HepG2 (cell line): Measurements from ENCODE around the gene HDAC4. TPM values are rescaled to one million over a fixed set of nuclear protein-coding genes. Genes with fewer than 3 reads are reported as not detected.

Experiments
- ATAC-seq: fragments of 200-7000 bp; cut with Tn5 transposase; 3 replicates; pipeline ENCODE4 v1.9.1; 2020; ENCODE audit warnings: mild to moderate bottlenecking, moderate library complexity
- BruUV-seq: library from RNA; stranded (reverse); fragments of 400-500 nt; replicated peaks from 2 replicates; lab custom pipeline; 2021; lab: Mats Ljungman, UMichigan
- CTCF ChIA-PET: fragments of 300-600 bp; formaldehyde crosslinking; extraction: SDS; loops from one replicate; lab custom pipeline; 2021; ENCODE audit warnings: low total read pairs, inconsistent platforms, low intra/inter-chr PET ratio; lab: Yijun Ruan, JAX
- POLR2A ChIA-PET: fragments of 350-600 bp; sonication (Branson Sonifier 250); formaldehyde crosslinking; loops from one replicate; lab custom pipeline; 2020; ENCODE audit warnings: antibody characterized with exemption, inconsistent platforms; lab: Yijun Ruan, JAX
- DNase-seq: peaks from one replicate; pipeline ENCODE4 v3.0.0-alpha.2; 2015; ENCODE audit warnings: low spot score
- FAIRE-seq: peaks from 3 replicates; lab custom pipeline; 2011; peaks lifted over from hg19 to GRCh38; lab: Jason Lieb, UNC
- H2AFZ ChIP-seq: one replicate; pipeline ENCODE4 v1.6.1; 2011; ENCODE audit warnings: low read length, inconsistent platforms
- H3K27ac ChIP-seq: fragments of 300-600 bp; 3 replicates; pipeline ENCODE4 v1.8.0; 2011; ENCODE audit warnings: mixed run types, mild to moderate bottlenecking, mixed read lengths, low read length, inconsistent platforms; ENCODE audit not compliant: insufficient read depth; ENCODE audit errors: extremely low read length
- H3K27me3 ChIP-seq, 2 experiments: fragments of 200-600 bp in 1 of 2; 2 replicates in 1 of 2; 3 replicates in 1 of 2; pipeline versions ENCODE4 v1.6.0 to v1.8.0; 2011; ENCODE audit warnings: low read length in 2 of 2, mild to moderate bottlenecking in 2 of 2, moderate library complexity in 2 of 2, inconsistent platforms in 1 of 2; ENCODE audit not compliant: insufficient read depth in 2 of 2, control insufficient read depth in 1 of 2
- H3K36me3 ChIP-seq, 2 experiments: fragments of 200-600 bp in 1 of 2; replicated peaks in 1 of 2; 2 replicates in 1 of 2; 3 replicates in 1 of 2; pipeline versions ENCODE4 v1.5.1 to v1.8.0; 2011; ENCODE audit warnings: low read length in 2 of 2, inconsistent platforms in 1 of 2; ENCODE audit not compliant: insufficient read depth in 2 of 2, control insufficient read depth in 1 of 2
- H3K4me1 ChIP-seq: 2 replicates; pipeline ENCODE4 v1.5.1; 2012; ENCODE audit warnings: low read length, inconsistent platforms; ENCODE audit not compliant: insufficient read depth
- H3K4me2 ChIP-seq: 2 replicates; pipeline ENCODE4 v1.6.0; 2011; ENCODE audit warnings: low read depth, low read length, inconsistent platforms
- H3K4me3 ChIP-seq, 3 experiments: fragments of 200-600 bp in 1 of 3; sonication (generic), shearing (Covaris generic) in 1 of 3; replicated peaks in 1 of 3; 2 replicates each; pipeline ENCODE4 v1.5.1; 2011 to 2016; ENCODE audit warnings: low read length in 3 of 3, inconsistent platforms in 2 of 3, low read depth in 2 of 3, mild to moderate bottlenecking in 2 of 3, control low read depth in 1 of 3, mixed read lengths in 1 of 3; ENCODE audit not compliant: insufficient read depth in 1 of 3
- H3K79me2 ChIP-seq: one replicate; pipeline ENCODE4 v1.6.1; 2011; ENCODE audit warnings: low read length, inconsistent platforms; ENCODE audit not compliant: insufficient read depth
- H3K9ac ChIP-seq: 2 replicates; pipeline ENCODE4 v1.6.0; 2011; ENCODE audit warnings: mild to moderate bottlenecking, low read depth, low read length, inconsistent platforms; ENCODE audit not compliant: insufficient read depth
- H3K9me3 ChIP-seq: 2 replicates; pipeline ENCODE4 v1.5.1; 2012; ENCODE audit warnings: mild to moderate bottlenecking, low read length
- H4K20me1 ChIP-seq: 2 replicates; pipeline ENCODE4 v1.6.0; 2011; ENCODE audit warnings: inconsistent platforms, mild to moderate bottlenecking, low read length, moderate library complexity; ENCODE audit not compliant: insufficient read depth
- CTCF ChIP-seq: sonication (generic); formaldehyde crosslinking; IDR thresholded peaks from 2 replicates; pipeline ENCODE4 v1.5.0; 2020; ENCODE audit warnings: mild to moderate bottlenecking, missing genetic modification reagents, moderate library complexity
- DMTF1 ChIP-seq: sonication (generic); formaldehyde crosslinking; IDR thresholded peaks from 2 replicates; pipeline ENCODE4 v1.4.0; 2020; ENCODE audit warnings: mild to moderate bottlenecking, missing genetic modification reagents
- HIVEP1 ChIP-seq: sonication (generic); formaldehyde crosslinking; IDR thresholded peaks from 2 replicates; pipeline ENCODE4 v1.4.0; 2020; ENCODE audit warnings: mild to moderate bottlenecking, missing genetic modification reagents
- KIAA2018 ChIP-seq: sonication (generic); formaldehyde crosslinking; IDR thresholded peaks from 2 replicates; pipeline ENCODE4 v1.5.0; 2020; ENCODE audit warnings: mild to moderate bottlenecking, missing genetic modification reagents, borderline replicate concordance
- MAFF ChIP-seq: IDR thresholded peaks from 2 replicates; pipeline ENCODE4 v1.6.1; 2011; ENCODE audit warnings: low read depth, low read length, improper control_type of control experiment
- SP4 ChIP-seq: sonication (generic); formaldehyde crosslinking; IDR thresholded peaks from 2 replicates; pipeline ENCODE4 v1.8.1; 2023; ENCODE audit warnings: mild to moderate bottlenecking, missing genetic modification reagents
- ZKSCAN8 ChIP-seq: IDR thresholded peaks from 2 replicates; pipeline ENCODE4 v1.6.1; 2016; ENCODE audit warnings: borderline replicate concordance, missing genetic modification reagents, missing compliant biosample characterization
- ZNF275 ChIP-seq: sonication (generic); formaldehyde crosslinking; IDR thresholded peaks from 2 replicates; pipeline ENCODE4 v1.8.0; 2022; ENCODE audit warnings: missing genetic modification reagents, mild to moderate bottlenecking, inconsistent platforms, borderline replicate concordance
- ZNF614 ChIP-seq: IDR thresholded peaks from 2 replicates; pipeline ENCODE4 v1.6.1; 2018; ENCODE audit warnings: missing biosample characterization, missing genetic modification reagents, inconsistent platforms, borderline replicate concordance
- ZSCAN30 ChIP-seq: sonication (generic); formaldehyde crosslinking; IDR thresholded peaks from 2 replicates; pipeline ENCODE4 v1.5.0; 2020; ENCODE audit warnings: mild to moderate bottlenecking, missing genetic modification reagents
- WGBS: methylation state at CpG from one replicate; pipeline ENCODE4 v1.1.6; 2017; ENCODE audit warnings: low lambda C conversion rate; 5-methylcytosine and 5-hydroxymethylcytosine counted together
- in situ Hi-C: cut with HindIII; loops from 2 replicates; pipeline ENCODE4 v1.10.0; 2017; ENCODE audit warnings: low pct_unique_long_range_greater_than_20kb; ENCODE audit not compliant: extremely low pct_ligation_motif_present
- intact Hi-C: fragments of 100-400 bp; cut with micrococcal nuclease; formaldehyde crosslinking; loops from one replicate; pipeline ENCODE4 v1.10.0; 2022; ENCODE audit not compliant: unreplicated experiment
- polyA plus RNA-seq, 8 experiments: library from polyadenylated mRNA; depleted of rRNA in 3 of 8; stranded (reverse) in 7 of 8; unstranded in 1 of 8; fragments of >200 nt; fragmentation: Illumina TruSeq in 4 of 8; extraction: Trizol in 4 of 8; gene quantifications; 2 replicates each; pipeline versions ENCODE4 v1.2.1 to v1.2.3, GENCODE V29; 2011 to 2016; ENCODE audit warnings: low read depth in 4 of 8, missing spikeins in 1 of 8, mixed read lengths in 1 of 8; ENCODE audit not compliant: insufficient read depth in 1 of 8
- total RNA-seq, 5 experiments: library from RNA; depleted of rRNA; stranded (reverse); fragments of >200 nt; fragmentation: Illumina TruSeq; extraction: Trizol; gene quantifications; 2 replicates each; pipeline ENCODE4 v1.2.3, GENCODE V29; 2016; ENCODE audit warnings: low read depth in 1 of 5

Gene HDAC4
- total and polyA plus RNA-seq, 2 of the 13 experiments (the other 11 are each of a cell fraction or from before 2014, with no cell fraction given) = 10.1 to 11.5 TPM

- Histone ChIP-seq H3K9ac (no peak overlapping the region), H3K4me2 (no peak overlapping the region), H4K20me1 (no peaks in the 10 kb centered on the region), H3K9me3 (no peaks in the 10 kb centered on the region), H3K36me3 (peaks cover 11 to 14% of the 10 kb centered on the region in 2 experiments; a peak in 3 of 5 replicates), H3K4me3 (no peak overlapping the region), H3K27ac (no peak overlapping the region), H3K4me1 (no peaks in the 10 kb centered on the region), H3K27me3 (no peaks in the 10 kb centered on the region), H2AFZ (no peak overlapping the region), H3K79me2 (no peaks in the 10 kb centered on the region)
- no TSS peak for BruUV-seq
- DNase-seq (no peak), FAIRE-seq (no peak), ATAC-seq (no peak)
- in situ Hi-C loops (no loop called here), intact Hi-C loops (no loop called here)
- CTCF ChIA-PET = no interaction called here
- WGBS = 98% methylated on average over 17 of the region's 17 CpGs
- POLR2A ChIA-PET = no interaction called here
- no peak for TF ChIP-seq ZSCAN30 (CRISPR knock-in tag)
- TF ChIP-seq ZNF614 = no peak
- TF ChIP-seq ZNF275 = no peak
- TF ChIP-seq CTCF (CRISPR knock-in tag) = peak; percentile 25
- TF ChIP-seq DMTF1 = no peak
- no peak for TF ChIP-seq SP4 (CRISPR knock-in tag)
- no peak for TF ChIP-seq ZKSCAN8 (CRISPR knock-in tag)
- no peak for TF ChIP-seq KIAA2018
- no peak for TF ChIP-seq MAFF
- no peak for TF ChIP-seq HIVEP1 (CRISPR knock-in tag)
Observed at GRCh38 chr2:239094867-239095266, 306.0 kb downstream of the HDAC4 start.
